Panc1 (cell line): ENCODE measurements around the gene POLE3.
"Not testable (repeated sequence)": the region's sequence is repeated elsewhere in the genome, so short reads cannot be mapped to it uniquely, and the experiment has no call there.

Source experiments
- POLR2AphosphoS5 ChIP-seq: IDR thresholded peaks from 2 replicates; pipeline ENCODE4 v1.6.1; 2012; ENCODE audit warnings: mild to moderate bottlenecking, low read depth, low read length, moderate library complexity
- SIN3A ChIP-seq: IDR thresholded peaks from 2 replicates; pipeline ENCODE4 v1.6.1; 2012; ENCODE audit warnings: low read depth, mild to moderate bottlenecking, low read length, moderate library complexity, borderline replicate concordance; ENCODE audit not compliant: insufficient read depth
- TF ChIP-seq, protein P1 (sequence below): fragments of 450-650 bp; IDR thresholded peaks from 2 replicates; pipeline ENCODE4 v1.5.1; 2017; ENCODE audit warnings: mild to moderate bottlenecking
- TF ChIP-seq, protein P2 (sequence below), 2 experiments: IDR thresholded peaks; 2 replicates each; pipeline ENCODE4 v1.6.1; 2011 to 2012; ENCODE audit warnings: low read depth in 2 of 2, control low read depth in 1 of 2, low read length in 1 of 2, mild to moderate bottlenecking in 1 of 2, moderate library complexity in 1 of 2; ENCODE audit not compliant: insufficient read depth in 1 of 2

DNA sequence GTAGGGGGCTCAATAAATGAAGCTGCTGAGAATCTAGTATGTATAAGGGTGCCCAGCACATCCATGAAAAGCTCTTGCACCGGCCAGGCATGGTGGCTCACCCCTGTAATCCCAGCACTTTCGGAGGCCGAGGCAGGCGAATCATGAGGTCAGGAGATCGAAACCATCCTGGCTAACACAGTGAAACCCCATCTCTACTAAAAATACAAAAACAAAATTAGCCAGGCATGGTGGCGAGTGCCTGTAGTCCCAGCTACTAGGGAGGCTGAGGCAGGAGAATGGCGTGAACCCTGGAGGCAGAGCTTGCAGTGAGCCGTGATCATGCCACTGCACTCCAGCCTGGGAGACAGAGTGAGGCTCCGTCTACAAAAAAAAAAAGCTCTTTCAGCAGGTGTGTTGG, 4.1 kb downstream of the POLE3 start:
- TF ChIP-seq, protein P1, sequence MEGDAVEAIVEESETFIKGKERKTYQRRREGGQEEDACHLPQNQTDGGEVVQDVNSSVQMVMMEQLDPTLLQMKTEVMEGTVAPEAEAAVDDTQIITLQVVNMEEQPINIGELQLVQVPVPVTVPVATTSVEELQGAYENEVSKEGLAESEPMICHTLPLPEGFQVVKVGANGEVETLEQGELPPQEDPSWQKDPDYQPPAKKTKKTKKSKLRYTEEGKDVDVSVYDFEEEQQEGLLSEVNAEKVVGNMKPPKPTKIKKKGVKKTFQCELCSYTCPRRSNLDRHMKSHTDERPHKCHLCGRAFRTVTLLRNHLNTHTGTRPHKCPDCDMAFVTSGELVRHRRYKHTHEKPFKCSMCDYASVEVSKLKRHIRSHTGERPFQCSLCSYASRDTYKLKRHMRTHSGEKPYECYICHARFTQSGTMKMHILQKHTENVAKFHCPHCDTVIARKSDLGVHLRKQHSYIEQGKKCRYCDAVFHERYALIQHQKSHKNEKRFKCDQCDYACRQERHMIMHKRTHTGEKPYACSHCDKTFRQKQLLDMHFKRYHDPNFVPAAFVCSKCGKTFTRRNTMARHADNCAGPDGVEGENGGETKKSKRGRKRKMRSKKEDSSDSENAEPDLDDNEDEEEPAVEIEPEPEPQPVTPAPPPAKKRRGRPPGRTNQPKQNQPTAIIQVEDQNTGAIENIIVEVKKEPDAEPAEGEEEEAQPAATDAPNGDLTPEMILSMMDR: not testable (repeated sequence)
- TF ChIP-seq, protein P2, sequence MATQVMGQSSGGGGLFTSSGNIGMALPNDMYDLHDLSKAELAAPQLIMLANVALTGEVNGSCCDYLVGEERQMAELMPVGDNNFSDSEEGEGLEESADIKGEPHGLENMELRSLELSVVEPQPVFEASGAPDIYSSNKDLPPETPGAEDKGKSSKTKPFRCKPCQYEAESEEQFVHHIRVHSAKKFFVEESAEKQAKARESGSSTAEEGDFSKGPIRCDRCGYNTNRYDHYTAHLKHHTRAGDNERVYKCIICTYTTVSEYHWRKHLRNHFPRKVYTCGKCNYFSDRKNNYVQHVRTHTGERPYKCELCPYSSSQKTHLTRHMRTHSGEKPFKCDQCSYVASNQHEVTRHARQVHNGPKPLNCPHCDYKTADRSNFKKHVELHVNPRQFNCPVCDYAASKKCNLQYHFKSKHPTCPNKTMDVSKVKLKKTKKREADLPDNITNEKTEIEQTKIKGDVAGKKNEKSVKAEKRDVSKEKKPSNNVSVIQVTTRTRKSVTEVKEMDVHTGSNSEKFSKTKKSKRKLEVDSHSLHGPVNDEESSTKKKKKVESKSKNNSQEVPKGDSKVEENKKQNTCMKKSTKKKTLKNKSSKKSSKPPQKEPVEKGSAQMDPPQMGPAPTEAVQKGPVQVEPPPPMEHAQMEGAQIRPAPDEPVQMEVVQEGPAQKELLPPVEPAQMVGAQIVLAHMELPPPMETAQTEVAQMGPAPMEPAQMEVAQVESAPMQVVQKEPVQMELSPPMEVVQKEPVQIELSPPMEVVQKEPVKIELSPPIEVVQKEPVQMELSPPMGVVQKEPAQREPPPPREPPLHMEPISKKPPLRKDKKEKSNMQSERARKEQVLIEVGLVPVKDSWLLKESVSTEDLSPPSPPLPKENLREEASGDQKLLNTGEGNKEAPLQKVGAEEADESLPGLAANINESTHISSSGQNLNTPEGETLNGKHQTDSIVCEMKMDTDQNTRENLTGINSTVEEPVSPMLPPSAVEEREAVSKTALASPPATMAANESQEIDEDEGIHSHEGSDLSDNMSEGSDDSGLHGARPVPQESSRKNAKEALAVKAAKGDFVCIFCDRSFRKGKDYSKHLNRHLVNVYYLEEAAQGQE (IDR thresholded peaks at IDR 0.05; ENCODE audit: insufficient read depth in 1 of 2, low read depth in 2 of 2, low read length in 1 of 2): not testable (repeated sequence)
- not testable (repeated sequence) for TF ChIP-seq POLR2AphosphoS5, SIN3A
